Caco-2 (cell line): Measurements from ENCODE around the gene FCGBP. TPM values are rescaled to one million over a fixed set of nuclear protein-coding genes. Genes with fewer than 3 reads are reported as not detected.

Experiments
- BruUV-seq: library from RNA; stranded (reverse); fragments of 400-500 nt; replicated peaks from 2 replicates; lab custom pipeline; 2021; lab: Mats Ljungman, UMichigan
- CTCF ChIA-PET: fragments of 300-600 bp; sonication (Branson Sonifier 250); formaldehyde crosslinking; loops from one replicate; lab custom pipeline; 2022; ENCODE audit warnings: antibody characterized with exemption; lab: Charles Lee
- POLR2A ChIA-PET: fragments of 300-600 bp; sonication (Branson Sonifier 250); formaldehyde crosslinking; loops from one replicate; lab custom pipeline; 2022; ENCODE audit warnings: antibody characterized with exemption; lab: Charles Lee
- DNase-seq, 2 experiments: peaks; one replicate each; pipeline versions ENCODE4 v3.0.0 to v3.0.0-alpha.2; 2020 to 2022
- H3K27me3 ChIP-seq: replicated peaks from 2 replicates; pipeline ENCODE4 v1.6.0; 2011; ENCODE audit warnings: low read length; ENCODE audit not compliant: control insufficient read depth, insufficient read depth
- H3K36me3 ChIP-seq: 2 replicates; pipeline ENCODE4 v1.5.1; 2011; ENCODE audit warnings: low read length; ENCODE audit not compliant: control insufficient read depth, insufficient read depth
- H3K4me1 ChIP-seq: fragments of 250-450 bp; sonication (Bioruptor Pico); 2 replicates; pipeline ENCODE4 v1.5.1; 2020; ENCODE audit warnings: mild to moderate bottlenecking
- H3K4me3 ChIP-seq: 2 replicates; pipeline ENCODE4 v1.5.1; 2011; ENCODE audit warnings: low read depth, mild to moderate bottlenecking, control low read depth, low read length
- H3K9me3 ChIP-seq: fragments of 250-450 bp; sonication (Bioruptor Pico); 2 replicates; pipeline ENCODE4 v1.5.1; 2020; ENCODE audit warnings: mild to moderate bottlenecking, moderate library complexity
- H3K27ac Mint-ChIP-seq: one replicate; pipeline ENCODE4 v1.8.0; 2022; ENCODE audit warnings: mixed read lengths; ENCODE audit not compliant: unreplicated experiment
- H3K27me3 Mint-ChIP-seq: one replicate; pipeline ENCODE4 v1.8.0; 2022; ENCODE audit warnings: mixed read lengths; ENCODE audit not compliant: insufficient read depth, unreplicated experiment
- H3K36me3 Mint-ChIP-seq: one replicate; pipeline ENCODE4 v1.8.0; 2022; ENCODE audit warnings: mild to moderate bottlenecking, mixed read lengths; ENCODE audit not compliant: insufficient read depth, unreplicated experiment
- H3K4me1 Mint-ChIP-seq: one replicate; pipeline ENCODE4 v1.8.0; 2022; ENCODE audit warnings: low read depth, mixed read lengths; ENCODE audit not compliant: unreplicated experiment
- H3K4me3 Mint-ChIP-seq: one replicate; pipeline ENCODE4 v1.8.0; 2022; ENCODE audit warnings: mild to moderate bottlenecking, moderate library complexity, mixed read lengths; ENCODE audit not compliant: unreplicated experiment
- H3K9me3 Mint-ChIP-seq: one replicate; pipeline ENCODE4 v1.8.0; 2022; ENCODE audit warnings: mixed read lengths; ENCODE audit not compliant: unreplicated experiment
- intact Hi-C: fragments of 100-400 bp; cut with micrococcal nuclease; formaldehyde crosslinking; loops from one replicate; pipeline ENCODE4 v1.10.0; 2022; ENCODE audit not compliant: unreplicated experiment
- total RNA-seq: library from RNA; stranded (reverse); gene quantifications from 2 replicates; pipeline ENCODE4 v1.2.3, GENCODE V29; 2022
- TF ChIP-seq, protein P1 (sequence below), 2 experiments: fragments of 200-600 bp in 1 of 2; IDR thresholded peaks; 1 replicate in 1 of 2; 2 replicates in 1 of 2; pipeline versions ENCODE4 v1.5.1 to v1.8.0; 2011 to 2022; ENCODE audit warnings: antibody characterized with exemption in 1 of 2, control low read depth in 1 of 2, inconsistent platforms in 1 of 2, low read depth in 1 of 2, low read length in 1 of 2, mild to moderate bottlenecking in 1 of 2, moderate library complexity in 1 of 2; ENCODE audit not compliant: insufficient read depth in 1 of 2, severe bottlenecking in 1 of 2, unreplicated experiment in 1 of 2

The FCGBP gene
- total RNA-seq, 1 experiment from 2014 or later = 0.16 TPM

DNA sequence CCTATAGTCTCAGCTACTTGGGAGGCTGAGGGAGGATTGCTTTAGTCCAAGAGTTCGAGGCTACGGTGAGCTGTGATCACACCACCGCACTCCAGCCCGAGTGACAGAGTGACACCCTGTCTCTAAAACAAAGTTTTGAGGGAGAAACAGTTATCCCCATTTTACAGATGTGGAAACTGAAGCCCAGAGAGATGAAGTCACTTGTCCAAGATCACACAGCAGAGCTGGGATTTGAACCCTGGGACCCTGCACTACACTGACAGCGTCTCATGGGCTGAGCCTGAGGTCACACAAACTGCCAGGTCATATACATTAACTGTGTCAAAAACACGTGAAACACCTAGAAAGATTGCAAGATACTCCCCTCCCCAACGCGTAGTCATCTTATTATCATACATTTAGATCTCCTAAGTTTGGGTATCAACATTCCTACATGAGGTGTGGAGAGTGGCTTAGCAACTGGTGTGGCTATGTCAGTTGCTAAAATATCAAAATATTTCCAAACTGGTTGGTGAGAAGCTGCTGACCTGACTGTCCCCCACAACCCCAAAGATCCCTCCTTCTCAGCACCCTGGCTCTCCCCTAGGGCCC is 8.2 kb downstream of the FCGBP start:
- TF ChIP-seq, protein P1, sequence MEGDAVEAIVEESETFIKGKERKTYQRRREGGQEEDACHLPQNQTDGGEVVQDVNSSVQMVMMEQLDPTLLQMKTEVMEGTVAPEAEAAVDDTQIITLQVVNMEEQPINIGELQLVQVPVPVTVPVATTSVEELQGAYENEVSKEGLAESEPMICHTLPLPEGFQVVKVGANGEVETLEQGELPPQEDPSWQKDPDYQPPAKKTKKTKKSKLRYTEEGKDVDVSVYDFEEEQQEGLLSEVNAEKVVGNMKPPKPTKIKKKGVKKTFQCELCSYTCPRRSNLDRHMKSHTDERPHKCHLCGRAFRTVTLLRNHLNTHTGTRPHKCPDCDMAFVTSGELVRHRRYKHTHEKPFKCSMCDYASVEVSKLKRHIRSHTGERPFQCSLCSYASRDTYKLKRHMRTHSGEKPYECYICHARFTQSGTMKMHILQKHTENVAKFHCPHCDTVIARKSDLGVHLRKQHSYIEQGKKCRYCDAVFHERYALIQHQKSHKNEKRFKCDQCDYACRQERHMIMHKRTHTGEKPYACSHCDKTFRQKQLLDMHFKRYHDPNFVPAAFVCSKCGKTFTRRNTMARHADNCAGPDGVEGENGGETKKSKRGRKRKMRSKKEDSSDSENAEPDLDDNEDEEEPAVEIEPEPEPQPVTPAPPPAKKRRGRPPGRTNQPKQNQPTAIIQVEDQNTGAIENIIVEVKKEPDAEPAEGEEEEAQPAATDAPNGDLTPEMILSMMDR (IDR thresholded peaks at IDR 0.05; ENCODE audit: insufficient read depth in 1 of 2, low read depth in 1 of 2, low read length in 1 of 2, severe bottlenecking in 1 of 2, unreplicated experiment in 1 of 2) = no peak
- ChIA-PET CTCF (interaction anchor here (0.9 kb wide), 1 partner anchor 44 kb away, joined by 4 read pairs; the partner anchor contains the start of gene PSMC4), POLR2A (no interaction called here)
- Histone ChIP-seq H3K4me3 (no peak overlapping the region), H3K27me3 (no peaks in the 10 kb centered on the region), H3K36me3 (no peaks in the 10 kb centered on the region), H3K9me3 (no peaks in the 10 kb centered on the region), H3K4me1 (no peaks in the 10 kb centered on the region)
- peaks cover 10% of the 10 kb centered on the region for H3K9me3 Mint-ChIP-seq
- no TSS peak for BruUV-seq
- no peaks in the 10 kb centered on the region for H3K36me3 Mint-ChIP-seq
- intact Hi-C loops = no loop called here
- H3K4me1 Mint-ChIP-seq = no peaks in the 10 kb centered on the region
- DNase-seq = no peak
- H3K4me3 Mint-ChIP-seq = no peak overlapping the region
- no peak overlapping the region for H3K27ac Mint-ChIP-seq
- H3K27me3 Mint-ChIP-seq = peaks cover 3% of the 10 kb centered on the region

DNA sequence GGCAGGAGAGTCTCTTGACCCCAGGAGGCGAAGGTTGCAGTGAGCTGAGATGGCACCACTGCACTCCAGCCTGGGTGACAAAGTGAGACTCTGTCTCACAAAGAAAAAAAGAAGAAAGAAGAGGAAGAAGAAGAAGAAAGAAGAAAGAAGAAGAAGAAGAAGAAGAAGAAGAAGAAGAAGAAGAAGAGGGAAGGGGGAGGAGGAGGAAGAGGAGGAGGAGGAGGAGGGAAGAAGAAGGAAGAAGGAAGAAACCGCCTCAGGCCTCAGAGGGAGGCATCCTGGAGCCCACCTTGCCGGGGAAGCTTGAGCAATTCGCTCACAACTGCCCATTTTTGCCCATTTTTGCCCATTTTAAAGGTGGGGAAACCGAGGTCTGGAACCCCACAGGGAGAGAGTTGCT is 9.5 kb downstream of the FCGBP start:
- no peak overlapping the region for H3K27ac Mint-ChIP-seq
- DNase-seq = no peak
- BruUV-seq = no TSS peak
- H3K36me3 Mint-ChIP-seq = no peaks in the 10 kb centered on the region
- H3K9me3 Mint-ChIP-seq = peaks cover 8% of the 10 kb centered on the region
- Histone ChIP-seq H3K27me3 (no peaks in the 10 kb centered on the region), H3K4me1 (no peaks in the 10 kb centered on the region), H3K36me3 (no peaks in the 10 kb centered on the region), H3K4me3 (no peak overlapping the region), H3K9me3 (no peaks in the 10 kb centered on the region)
- no peaks in the 10 kb centered on the region for H3K4me1 Mint-ChIP-seq
- intact Hi-C loops = no loop called here
- peaks cover 3% of the 10 kb centered on the region for H3K27me3 Mint-ChIP-seq
- H3K4me3 Mint-ChIP-seq = no peak overlapping the region
- ChIA-PET POLR2A (interaction anchor here (0.6 kb wide), 1 partner anchor 125 kb away, joined by 3 read pairs; no protein-coding TSS in a partner anchor), CTCF (no interaction called here)
- TF ChIP-seq, protein P1 (IDR thresholded peaks at IDR 0.05; ENCODE audit: insufficient read depth in 1 of 2, low read depth in 1 of 2, low read length in 1 of 2, severe bottlenecking in 1 of 2, unreplicated experiment in 1 of 2) = no peak

DNA sequence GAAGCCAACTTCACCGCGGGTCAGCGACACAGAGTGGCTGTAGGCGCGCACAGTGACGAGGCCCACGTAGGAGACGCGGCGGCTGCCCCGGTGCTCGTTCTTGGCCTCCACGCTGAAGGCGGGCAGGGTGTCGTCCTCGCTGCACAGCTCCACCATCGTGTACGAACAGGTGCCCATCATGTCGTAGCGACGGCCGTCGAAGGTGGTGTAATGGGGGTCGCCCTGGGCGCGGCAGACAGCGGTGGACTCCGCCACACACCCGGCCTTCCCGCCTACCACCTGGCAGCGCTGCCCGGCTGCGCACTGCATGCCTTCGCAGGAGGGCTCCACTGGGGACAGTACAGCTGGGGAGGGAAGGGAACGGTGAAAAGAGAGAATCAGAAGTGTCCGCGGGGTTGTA is 10.0 kb downstream of the FCGBP start:
- intact Hi-C loops = no loop called here
- H3K27me3 ChIP-seq = no peaks in the 10 kb centered on the region
- ChIA-PET CTCF (interaction anchor here (0.7 kb wide), 1 partner anchor 45 kb away, joined by 3 read pairs; no protein-coding TSS in a partner anchor), POLR2A (no interaction called here)
- H3K9me3 ChIP-seq = no peaks in the 10 kb centered on the region
- Mint-ChIP-seq H3K27ac (no peak overlapping the region), H3K4me1 (no peaks in the 10 kb centered on the region), H3K4me3 (no peak overlapping the region), H3K27me3 (no peaks in the 10 kb centered on the region), H3K9me3 (peaks cover 2% of the 10 kb centered on the region), H3K36me3 (no peaks in the 10 kb centered on the region)
- no peaks in the 10 kb centered on the region for H3K4me1 ChIP-seq
- BruUV-seq = no TSS peak
- TF ChIP-seq, protein P1 (IDR thresholded peaks at IDR 0.05; ENCODE audit: insufficient read depth in 1 of 2, low read depth in 1 of 2, low read length in 1 of 2, severe bottlenecking in 1 of 2, unreplicated experiment in 1 of 2) = no peak
- no peaks in the 10 kb centered on the region for H3K36me3 ChIP-seq
- no peak overlapping the region for H3K4me3 ChIP-seq
- no peak for DNase-seq
